SK-N-SH treated with all-trans-retinoic acid at 6 μM for 48 hours (cell line): ENCODE results near the gene GXYLT2.

Experiments used
- ARNTL ChIP-seq: fragments of 450-650 bp; formaldehyde crosslinking; IDR thresholded peaks from 2 replicates; pipeline ENCODE4 v1.5.0; 2020; ENCODE audit warnings: low read depth, mild to moderate bottlenecking, moderate library complexity, borderline replicate concordance
- CREB5 ChIP-seq: fragments of 250-450 bp; sonication (Bioruptor Pico); IDR thresholded peaks from 2 replicates; pipeline ENCODE4 v1.5.1; 2020; ENCODE audit warnings: low read depth, mild to moderate bottlenecking, moderate library complexity
- OSR1 ChIP-seq: fragments of 250-450 bp; sonication (Bioruptor Pico); IDR thresholded peaks from 2 replicates; pipeline ENCODE4 v1.8.0; 2022; ENCODE audit warnings: moderate library complexity, mild to moderate bottlenecking, inconsistent platforms
- PATZ1 ChIP-seq: fragments of 250-450 bp; sonication (Bioruptor Pico); IDR thresholded peaks from 2 replicates; pipeline ENCODE4 v1.8.0; 2020; ENCODE audit warnings: mild to moderate bottlenecking, moderate library complexity, borderline replicate concordance
- TCF4 ChIP-seq: fragments of 250-450 bp; sonication (Bioruptor Pico); IDR thresholded peaks from 2 replicates; pipeline ENCODE4 v1.8.0; 2021; ENCODE audit warnings: mild to moderate bottlenecking, moderate library complexity, borderline replicate concordance
- ZFP3 ChIP-seq: fragments of 250-450 bp; sonication (Bioruptor Pico); IDR thresholded peaks from 2 replicates; pipeline ENCODE4 v1.5.0; 2020; ENCODE audit warnings: mild to moderate bottlenecking, moderate library complexity

DNA sequence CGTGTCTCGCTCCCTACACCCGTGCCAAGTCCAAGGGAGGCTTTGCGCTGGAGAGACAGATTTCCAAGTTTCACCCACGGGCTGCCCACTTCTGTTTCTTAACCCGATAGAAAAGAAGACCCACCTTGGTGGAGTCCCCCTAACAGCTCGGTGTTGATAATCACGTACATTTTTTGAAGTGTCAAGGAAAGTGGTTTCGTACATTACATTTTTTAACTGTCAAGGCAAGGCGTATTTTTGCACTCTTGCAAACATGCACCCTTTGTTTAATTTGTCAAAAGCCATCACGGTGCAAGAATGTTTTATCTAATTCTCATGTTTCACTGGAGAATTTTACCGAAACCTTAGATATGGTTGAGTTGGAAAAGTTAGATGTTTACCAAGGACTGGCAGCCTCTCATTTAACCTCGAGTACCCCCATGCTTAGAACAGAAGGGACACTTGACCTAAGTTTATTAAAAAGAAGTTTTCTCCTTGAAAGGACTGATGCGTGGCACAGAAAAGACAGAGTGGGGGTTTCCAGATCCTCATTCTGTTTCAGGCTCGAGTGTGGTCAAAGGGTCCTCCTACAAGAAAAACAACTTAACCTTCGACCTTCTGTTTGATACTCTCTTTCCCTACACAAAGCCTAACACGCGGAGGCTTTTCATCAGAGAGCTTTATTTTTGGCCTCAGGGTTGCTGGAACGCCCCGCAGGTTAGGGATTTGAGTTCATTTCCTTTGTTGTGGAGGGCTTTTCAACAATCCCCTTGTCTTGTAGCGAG, 882 bp downstream of the GXYLT2 start:
- TF ChIP-seq CREB5 (no peak), ARNTL (no peak), ZFP3 (no peak), PATZ1 (CRISPR knock-in tag) (no peak), OSR1 (CRISPR knock-in tag) (no peak), TCF4 (no peak)
